Nephron progenitor cell (in vitro differentiated cells): ENCODE data around the gene HLF.

Experiments
- DNase-seq: peaks from one replicate; pipeline ENCODE4 v3.0.0; 2021
- H3K27ac Mint-ChIP-seq: 2 replicates; pipeline ENCODE4 v1.8.0; 2021; ENCODE audit warnings: mild to moderate bottlenecking, moderate library complexity, mixed read lengths
- H3K27me3 Mint-ChIP-seq: 2 replicates; pipeline ENCODE4 v1.8.0; 2021; ENCODE audit warnings: mild to moderate bottlenecking, low read depth, mixed read lengths; ENCODE audit not compliant: poor library complexity
- H3K36me3 Mint-ChIP-seq: 2 replicates; pipeline ENCODE4 v1.8.0; 2021; ENCODE audit warnings: low read depth, mixed read lengths
- H3K4me1 Mint-ChIP-seq: 2 replicates; pipeline ENCODE4 v1.8.0; 2021; ENCODE audit warnings: mixed read lengths
- H3K4me3 Mint-ChIP-seq: 2 replicates; pipeline ENCODE4 v1.8.0; 2021; ENCODE audit warnings: mild to moderate bottlenecking, moderate library complexity, mixed read lengths
- H3K9me3 Mint-ChIP-seq: 2 replicates; pipeline ENCODE4 v1.8.0; 2021; ENCODE audit warnings: mild to moderate bottlenecking, moderate library complexity, mixed read lengths
- CTCF ChIP-seq: fragments of 200-600 bp; sonication (generic); IDR thresholded peaks from 2 replicates; pipeline ENCODE4 v1.5.0; 2021; ENCODE audit warnings: antibody characterized with exemption

HLF gene

GRCh38 chr17:55274355-55275255 lies 9.8 kb downstream of the HLF start:
- no peaks in the 10 kb centered on the region for H3K36me3 Mint-ChIP-seq
- no peaks in the 10 kb centered on the region for H3K9me3 Mint-ChIP-seq
- peaks cover 16% of the 10 kb centered on the region for H3K27me3 Mint-ChIP-seq
- H3K4me3 Mint-ChIP-seq = no peak overlapping the region
- H3K4me1 Mint-ChIP-seq = peaks cover 11% of the 10 kb centered on the region
- DNase-seq = no peak
- TF ChIP-seq CTCF = no peak
- H3K27ac Mint-ChIP-seq = no peak overlapping the region

- no peak overlapping the region for H3K27ac Mint-ChIP-seq
- H3K4me3 Mint-ChIP-seq = no peak overlapping the region
- DNase-seq = no peak
- H3K4me1 Mint-ChIP-seq = peaks cover 11% of the 10 kb centered on the region
- H3K27me3 Mint-ChIP-seq = peaks cover 5% of the 10 kb centered on the region
- no peak for TF ChIP-seq CTCF
- H3K36me3 Mint-ChIP-seq = no peaks in the 10 kb centered on the region
- H3K9me3 Mint-ChIP-seq = no peaks in the 10 kb centered on the region
These were observed 11.4 kb downstream of the HLF start for GRCh38 chr17:55275894-55276804.

GRCh38 chr17:55278173-55278961 lies 13.6 kb downstream of the HLF start:
- H3K4me1 Mint-ChIP-seq = peaks cover 11% of the 10 kb centered on the region

GRCh38 chr17:55279203-55279602 lies 14.4 kb downstream of the HLF start:
- Mint-ChIP-seq H3K36me3 (no peaks in the 10 kb centered on the region), H3K27me3 (peaks cover 10% of the 10 kb centered on the region), H3K27ac (no peak overlapping the region), H3K9me3 (no peaks in the 10 kb centered on the region), H3K4me1 (peaks cover 5% of the 10 kb centered on the region), H3K4me3 (no peak overlapping the region)
- no peak for DNase-seq
- no peak for TF ChIP-seq CTCF

More at GRCh38 chr17:55278173-55278961, 13.6 kb downstream of the HLF start:
- TF ChIP-seq CTCF = no peak
- no peak for DNase-seq
- Mint-ChIP-seq H3K27ac (no peak overlapping the region), H3K36me3 (no peaks in the 10 kb centered on the region), H3K9me3 (no peaks in the 10 kb centered on the region), H3K27me3 (peaks cover 10% of the 10 kb centered on the region), H3K4me3 (no peak overlapping the region)

- Mint-ChIP-seq H3K27me3 (peaks cover 10% of the 10 kb centered on the region), H3K36me3 (no peaks in the 10 kb centered on the region), H3K9me3 (no peaks in the 10 kb centered on the region), H3K27ac (no peak overlapping the region), H3K4me3 (no peak overlapping the region), H3K4me1 (no peaks in the 10 kb centered on the region)
- TF ChIP-seq CTCF = no peak
- DNase-seq = no peak
These were observed 15.0 kb downstream of the HLF start for GRCh38 chr17:55279788-55280187.
